Measurements from ENCODE around the gene KIF26B. TPM values are rescaled to one million over a fixed set of nuclear protein-coding genes. Genes with fewer than 3 reads are reported as not detected.
"Not testable (repeated sequence)": the region's sequence is repeated elsewhere in the genome, so short reads cannot be mapped to it uniquely, and the experiment has no call there.

The KIF26B gene
- total RNA-seq, 1 donor from 2014 or later, result 3.5 TPM

DNA sequence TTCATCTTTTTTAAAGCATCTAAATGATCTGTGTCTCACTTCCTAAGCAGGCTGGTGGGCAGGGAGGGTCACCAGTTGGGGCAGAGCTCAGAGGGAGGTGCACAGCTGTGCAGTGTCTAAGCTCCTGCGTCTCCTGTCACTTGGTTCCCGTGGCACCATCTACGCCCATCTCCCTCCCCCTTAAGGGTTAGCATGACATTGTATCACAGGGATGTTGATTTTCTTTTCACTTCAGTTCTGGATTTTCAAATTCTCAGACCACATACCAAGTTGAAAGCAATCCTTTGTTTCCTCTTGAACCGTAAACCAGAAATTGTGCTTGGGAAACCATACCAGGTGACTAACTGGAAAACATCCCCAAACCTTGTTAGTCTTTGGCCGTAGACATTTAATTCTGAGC, 187.0 kb downstream of the KIF26B start:
- intact Hi-C loops (cut with micrococcal nuclease), result no loop called here
- DNase-seq, result no peak
- Histone ChIP-seq H3K4me1 (peaks cover 6% of the 10 kb centered on the region), H3K9me3 (replicated peaks) (no peaks in the 10 kb centered on the region), H3K36me3 (no peaks in the 10 kb centered on the region), H3K4me3 (no peak overlapping the region), H3K27ac (replicated peaks) (no peak overlapping the region), H3K27me3 (ENCODE audit: low read depth) (peaks cover 27% of the 10 kb centered on the region)
- TF ChIP-seq, protein P1, sequence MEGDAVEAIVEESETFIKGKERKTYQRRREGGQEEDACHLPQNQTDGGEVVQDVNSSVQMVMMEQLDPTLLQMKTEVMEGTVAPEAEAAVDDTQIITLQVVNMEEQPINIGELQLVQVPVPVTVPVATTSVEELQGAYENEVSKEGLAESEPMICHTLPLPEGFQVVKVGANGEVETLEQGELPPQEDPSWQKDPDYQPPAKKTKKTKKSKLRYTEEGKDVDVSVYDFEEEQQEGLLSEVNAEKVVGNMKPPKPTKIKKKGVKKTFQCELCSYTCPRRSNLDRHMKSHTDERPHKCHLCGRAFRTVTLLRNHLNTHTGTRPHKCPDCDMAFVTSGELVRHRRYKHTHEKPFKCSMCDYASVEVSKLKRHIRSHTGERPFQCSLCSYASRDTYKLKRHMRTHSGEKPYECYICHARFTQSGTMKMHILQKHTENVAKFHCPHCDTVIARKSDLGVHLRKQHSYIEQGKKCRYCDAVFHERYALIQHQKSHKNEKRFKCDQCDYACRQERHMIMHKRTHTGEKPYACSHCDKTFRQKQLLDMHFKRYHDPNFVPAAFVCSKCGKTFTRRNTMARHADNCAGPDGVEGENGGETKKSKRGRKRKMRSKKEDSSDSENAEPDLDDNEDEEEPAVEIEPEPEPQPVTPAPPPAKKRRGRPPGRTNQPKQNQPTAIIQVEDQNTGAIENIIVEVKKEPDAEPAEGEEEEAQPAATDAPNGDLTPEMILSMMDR (IDR thresholded peaks at IDR 0.05; ENCODE audit: borderline replicate concordance), result no peak

DNA sequence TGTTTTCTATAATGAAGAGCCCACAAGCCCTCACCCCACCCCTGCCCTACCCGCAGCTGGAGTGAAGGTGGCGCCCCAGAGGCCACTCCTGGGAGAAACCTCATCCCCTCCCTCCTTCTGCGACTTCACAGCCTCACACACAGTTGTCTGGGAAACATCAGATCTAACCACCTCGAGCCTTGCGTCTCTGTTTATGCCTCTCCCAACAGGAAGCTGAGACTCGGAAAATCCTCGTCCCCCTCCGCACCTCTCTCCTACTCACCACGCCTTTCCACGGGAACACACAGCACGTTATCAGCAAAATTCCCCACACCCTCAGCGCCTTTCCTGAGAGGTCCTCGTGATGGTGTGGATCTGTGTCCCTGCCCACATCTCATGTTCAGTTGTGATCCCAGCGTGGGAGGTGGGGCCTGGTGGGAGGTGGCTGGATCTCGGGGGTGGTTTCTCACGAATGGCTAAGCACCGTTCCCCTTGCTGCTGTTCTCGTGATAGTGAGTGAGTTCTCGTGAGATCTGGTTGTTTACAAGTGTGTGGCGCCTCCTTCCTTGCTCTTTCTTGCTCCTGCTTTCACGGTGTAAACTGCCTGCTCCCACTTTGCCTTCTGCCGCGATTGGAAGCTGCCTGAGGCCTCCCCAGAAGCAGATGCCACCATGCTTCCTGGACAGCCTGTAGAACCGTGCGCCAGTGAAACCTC, 190.6 kb downstream of the KIF26B start:
- TF ChIP-seq, protein P1 (IDR thresholded peaks at IDR 0.05; ENCODE audit: borderline replicate concordance), result no peak
- DNase-seq, result no peak
- H3K4me3 ChIP-seq, result no peak overlapping the region
- no peaks in the 10 kb centered on the region for H3K36me3 ChIP-seq
- H3K27me3 ChIP-seq (ENCODE audit: low read depth), result peaks cover 34% of the 10 kb centered on the region
- no peak overlapping the region for H3K27ac ChIP-seq (replicated peaks)
- H3K4me1 ChIP-seq, result no peaks in the 10 kb centered on the region
- intact Hi-C loops (cut with micrococcal nuclease), result no loop called here
- no peaks in the 10 kb centered on the region for H3K9me3 ChIP-seq (replicated peaks)

DNA sequence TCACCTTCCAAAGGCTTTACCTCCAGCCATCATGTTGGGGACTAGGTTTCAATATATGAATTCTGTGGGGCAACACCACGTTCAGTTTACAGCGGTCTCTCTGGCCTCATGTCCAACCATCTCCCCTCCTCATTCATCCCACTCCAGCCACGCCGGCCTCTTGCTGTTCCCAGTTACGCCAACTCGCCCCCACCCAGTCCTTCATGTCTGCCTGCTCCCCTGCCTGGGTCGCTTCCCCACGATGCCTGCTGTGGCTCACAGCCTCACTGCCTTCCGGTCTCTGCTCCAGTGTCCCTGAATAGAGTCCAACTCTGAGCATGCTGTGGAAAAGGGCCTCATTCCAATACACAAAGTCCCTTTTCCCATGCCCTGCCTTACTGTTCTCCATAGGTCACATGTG, 193.8 kb downstream of the KIF26B start:
- TF ChIP-seq, protein P1 (IDR thresholded peaks at IDR 0.05; ENCODE audit: borderline replicate concordance), result no peak
- intact Hi-C loops (cut with micrococcal nuclease), result no loop called here
- DNase-seq, result no peak
- no peak overlapping the region for H3K4me3 ChIP-seq
- H3K27me3 ChIP-seq (ENCODE audit: low read depth), result peaks cover 53% of the 10 kb centered on the region
- H3K27ac ChIP-seq (replicated peaks), result no peak overlapping the region
- no peaks in the 10 kb centered on the region for H3K36me3 ChIP-seq
- H3K9me3 ChIP-seq (replicated peaks), result no peaks in the 10 kb centered on the region
- H3K4me1 ChIP-seq, result no peaks in the 10 kb centered on the region

DNA sequence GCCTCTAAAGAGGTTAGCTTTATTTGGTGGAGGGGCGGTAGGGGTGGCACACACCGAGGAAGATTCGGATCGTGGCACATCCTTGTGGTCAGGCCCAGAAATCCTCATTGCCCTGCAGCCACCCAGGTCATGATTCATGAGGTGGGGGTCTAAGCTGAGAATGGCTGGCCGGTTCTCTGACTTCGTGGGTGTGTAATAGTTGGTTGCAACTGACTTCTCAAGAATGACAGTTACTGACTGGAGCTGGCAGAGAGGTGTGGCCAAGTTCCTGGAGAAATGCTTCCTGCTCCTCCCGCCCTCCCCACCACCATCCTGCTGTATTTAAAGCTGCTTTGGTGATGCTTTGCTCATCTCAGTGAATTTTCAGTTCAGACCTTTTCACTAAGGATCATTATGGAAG, 198.6 kb downstream of the KIF26B start:
- intact Hi-C loops (cut with micrococcal nuclease), result no loop called here
- Histone ChIP-seq H3K9me3 (replicated peaks) (no peaks in the 10 kb centered on the region), H3K27me3 (ENCODE audit: low read depth) (peaks cover 27% of the 10 kb centered on the region), H3K36me3 (no peaks in the 10 kb centered on the region), H3K4me3 (no peak overlapping the region), H3K27ac (replicated peaks) (no peak overlapping the region), H3K4me1 (no peaks in the 10 kb centered on the region)
- TF ChIP-seq, protein P1 (IDR thresholded peaks at IDR 0.05; ENCODE audit: borderline replicate concordance), result no peak
- DNase-seq, result no peak

DNA sequence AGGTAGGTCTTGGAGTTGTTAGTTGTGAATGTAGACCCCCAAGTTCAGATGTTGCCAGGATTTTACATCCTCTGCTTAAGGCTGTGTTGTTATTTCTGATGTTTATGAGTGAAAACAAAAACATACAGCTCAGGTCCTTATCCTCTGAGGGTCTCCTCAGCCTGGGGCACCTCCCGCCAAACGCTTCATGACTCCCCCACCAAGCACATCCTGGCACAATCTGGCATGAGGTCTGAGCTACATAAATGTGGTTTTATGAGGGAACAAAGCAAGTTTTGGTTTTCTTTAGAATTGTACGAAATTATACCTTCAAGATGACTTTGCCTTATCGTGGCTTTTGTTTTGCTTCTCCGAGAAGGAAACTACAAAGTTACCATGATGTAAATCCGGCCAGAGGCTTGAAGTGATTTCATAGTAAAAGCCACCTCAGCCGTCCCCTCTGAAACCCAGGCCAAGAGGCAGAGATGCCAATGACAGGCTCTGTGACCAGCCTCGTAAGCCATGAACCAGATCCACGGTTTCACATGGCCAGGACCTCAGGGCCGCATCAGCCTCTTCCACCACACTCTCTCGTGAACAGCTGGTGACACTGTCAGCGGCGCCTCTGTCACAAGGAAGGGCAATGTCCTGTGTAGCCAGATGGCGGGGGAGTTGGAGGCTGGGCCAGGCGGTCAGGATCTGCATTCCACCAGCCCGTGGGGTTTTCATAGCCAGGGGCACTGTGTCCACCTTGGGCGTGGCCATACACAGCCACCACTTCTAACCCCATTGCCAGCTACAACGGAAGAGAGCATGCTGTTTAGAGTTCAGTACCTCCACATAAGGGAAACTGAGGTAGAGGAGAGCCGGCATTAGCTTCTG, 199.4 kb downstream of the KIF26B start:
- no peaks in the 10 kb centered on the region for H3K9me3 ChIP-seq (replicated peaks)
- intact Hi-C loops (cut with micrococcal nuclease), result no loop called here
- H3K27me3 ChIP-seq (ENCODE audit: low read depth), result peaks cover 27% of the 10 kb centered on the region
- H3K27ac ChIP-seq (replicated peaks), result no peak overlapping the region
- H3K4me1 ChIP-seq, result no peaks in the 10 kb centered on the region
- TF ChIP-seq, protein P1 (IDR thresholded peaks at IDR 0.05; ENCODE audit: borderline replicate concordance), result no peak
- no peaks in the 10 kb centered on the region for H3K36me3 ChIP-seq
- no peak overlapping the region for H3K4me3 ChIP-seq
- DNase-seq, result no peak

DNA sequence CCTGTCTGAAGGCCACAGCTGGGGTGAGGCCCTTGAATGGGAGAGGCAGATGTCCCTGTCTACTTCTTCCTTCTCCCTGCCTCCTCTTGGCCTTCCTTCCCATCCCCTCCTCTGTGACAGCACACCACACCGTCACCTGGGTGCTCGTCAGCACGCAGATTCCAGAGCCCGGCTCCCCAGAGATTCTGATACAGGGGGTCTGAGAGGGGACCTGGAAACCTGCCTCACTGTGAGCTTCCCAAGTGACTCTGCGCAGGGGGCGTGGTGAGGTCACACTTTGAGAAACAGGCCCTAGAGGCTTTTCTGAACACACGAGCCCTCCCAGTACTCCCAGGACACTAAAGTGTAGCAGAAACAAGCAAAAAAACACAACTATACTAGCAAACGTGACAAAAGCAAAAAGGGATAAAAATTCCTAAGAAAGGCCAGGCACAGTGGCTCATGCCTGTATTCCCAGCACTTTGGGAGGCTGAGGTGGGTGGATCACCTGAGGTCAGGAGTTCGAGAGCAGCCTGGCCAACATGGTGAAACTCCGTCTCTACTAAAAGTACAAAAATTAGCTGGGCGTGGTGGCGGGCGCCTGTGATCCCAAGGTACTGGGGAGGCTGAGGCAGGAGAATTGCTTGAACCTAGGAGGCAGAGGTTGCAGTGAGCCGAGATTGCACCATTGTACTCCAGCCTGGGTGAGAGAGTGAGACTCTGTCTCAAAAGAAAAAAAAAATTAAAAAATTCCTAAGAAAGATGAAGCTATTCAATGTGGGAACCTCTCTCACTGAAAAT, 201.3 kb downstream of the KIF26B start:
- H3K4me3 ChIP-seq; H3K27ac ChIP-seq (replicated peaks); intact Hi-C loops (cut with micrococcal nuclease); H3K4me1 ChIP-seq; H3K36me3 ChIP-seq; DNase-seq; H3K9me3 ChIP-seq (replicated peaks): not testable (repeated sequence)
- peaks cover 16% of the 10 kb centered on the region for H3K27me3 ChIP-seq (ENCODE audit: low read depth)
